RWPE1 (cell line): ENCODE results near the gene PTGER3.

Experiments used
- CTCF ChIA-PET: fragments of 350-600 bp; sonication (Branson Sonifier 250); formaldehyde crosslinking; extraction: SDS; loops from one replicate; lab custom pipeline; 2021; lab: Yijun Ruan, JAX
- POLR2A ChIA-PET: fragments of 400-600 bp; formaldehyde crosslinking; extraction: SDS; loops from one replicate; lab custom pipeline; 2020; ENCODE audit warnings: antibody characterized with exemption; ENCODE audit not compliant: low non-redundant PET; lab: Yijun Ruan, JAX
- DNase-seq: peaks from one replicate; pipeline ENCODE4 v3.0.0; 2012; ENCODE audit warnings: low spot score
- H3K27ac ChIP-seq: fragments of 450-650 bp; 2 replicates; pipeline ENCODE4 v1.5.1; 2017
- CTCF ChIP-seq: fragments of 450-650 bp; conservative IDR thresholded peaks from 2 replicates; pipeline ENCODE4 v1.5.1; 2017; ENCODE audit warnings: low read depth, mild to moderate bottlenecking

PTGER3 gene

GRCh38 chr1:71074681-71075080 is 27.1 kb upstream of the PTGER3 start:
- H3K27ac ChIP-seq, result no peak overlapping the region
- POLR2A ChIA-PET, result no interaction called here
- no peak for DNase-seq
- CTCF ChIA-PET, result interaction anchor here (0.6 kb wide), 1 partner anchor 42 kb away, joined by 4 read pairs; no protein-coding TSS in a partner anchor
- no peak for TF ChIP-seq CTCF

GRCh38 chr1:71072273-71072672 is 24.7 kb upstream of the PTGER3 start:
- ChIA-PET CTCF (no interaction called here), POLR2A (no interaction called here)
- no peak overlapping the region for H3K27ac ChIP-seq
- no peak for DNase-seq
- TF ChIP-seq CTCF, result no peak

GRCh38 chr1:71071720-71072119 is 24.1 kb upstream of the PTGER3 start:
- POLR2A ChIA-PET, result no interaction called here
- no peak overlapping the region for H3K27ac ChIP-seq

GRCh38 chr1:71068325-71069240 is 21.0 kb upstream of the PTGER3 start:
- ChIA-PET POLR2A (no interaction called here), CTCF (interaction anchor here (0.9 kb wide), 1 partner anchor 424 kb away, joined by 3 read pairs; no protein-coding TSS in a partner anchor)
- no peak for TF ChIP-seq CTCF
- DNase-seq, result no peak
- no peak overlapping the region for H3K27ac ChIP-seq

More at GRCh38 chr1:71071720-71072119, 24.1 kb upstream of the PTGER3 start:
- DNase-seq, result no peak
- CTCF ChIA-PET, result no interaction called here
- no peak for TF ChIP-seq CTCF

GRCh38 chr1:71054791-71055190 is 7.2 kb upstream of the PTGER3 start:
- ChIA-PET POLR2A (no interaction called here), CTCF (no interaction called here)
- no peak for DNase-seq
- no peak overlapping the region for H3K27ac ChIP-seq
- TF ChIP-seq CTCF, result no peak

GRCh38 chr1:71054281-71054731 is 6.7 kb upstream of the PTGER3 start:
- ChIA-PET CTCF (no interaction called here), POLR2A (no interaction called here)
- no peak for DNase-seq
- TF ChIP-seq CTCF, result no peak
- H3K27ac ChIP-seq, result no peak overlapping the region
